IMR-90 (cell line): ENCODE data around the gene SH3BP5. TPM values are rescaled to one million over a fixed set of nuclear protein-coding genes. Genes with fewer than 3 reads are reported as not detected.

ENCODE experiments used
- ATAC-seq: fragments of 200-7000 bp; cut with Tn5 transposase; 2 replicates; pipeline ENCODE4 v1.9.1; 2020; ENCODE audit warnings: low read depth, mild to moderate bottlenecking, moderate library complexity
- BruUV-seq: library from RNA; stranded (reverse); fragments of 400-500 nt; replicated peaks from 2 replicates; lab custom pipeline; 2021; lab: Mats Ljungman, UMichigan
- CTCF ChIA-PET: fragments of 300-600 bp; formaldehyde crosslinking; extraction: SDS; loops from one replicate; lab custom pipeline; 2021; ENCODE audit warnings: antibody characterized with exemption; lab: Yijun Ruan, JAX
- POLR2A ChIA-PET: fragments of 300-600 bp; sonication (Branson Sonifier 250); formaldehyde crosslinking; loops from one replicate; lab custom pipeline; 2022; ENCODE audit warnings: antibody characterized with exemption; ENCODE audit not compliant: unreplicated experiment; lab: Charles Lee
- DNase-seq: peaks from one replicate; pipeline ENCODE4 v3.0.0; 2013
- H2AFZ ChIP-seq: replicated peaks from 2 replicates; pipeline ENCODE3; 2013; ENCODE audit warnings: low read length, mild to moderate bottlenecking; ENCODE audit not compliant: poor library complexity
- H2AK5ac ChIP-seq: 2 replicates; pipeline ENCODE4 v1.6.1; 2013; ENCODE audit warnings: low read depth, low read length, inconsistent platforms
- H2AK9ac ChIP-seq: replicated peaks from 2 replicates; pipeline ENCODE3; 2013; ENCODE audit warnings: mild to moderate bottlenecking, low read depth, low read length, moderate library complexity; ENCODE audit not compliant: poor library complexity
- H2BK120ac ChIP-seq: 2 replicates; pipeline ENCODE4 v1.6.1; 2013; ENCODE audit warnings: low read depth, low read length, inconsistent platforms
- H2BK15ac ChIP-seq: 3 replicates; pipeline ENCODE4 v1.6.1; 2013; ENCODE audit warnings: low read depth, low read length, inconsistent platforms
- H2BK20ac ChIP-seq: 2 replicates; pipeline ENCODE4 v1.6.1; 2013; ENCODE audit warnings: low read depth, mild to moderate bottlenecking, inconsistent platforms, low read length, moderate library complexity
- H2BK5ac ChIP-seq: 2 replicates; pipeline ENCODE4 v1.6.1; 2013; ENCODE audit warnings: mild to moderate bottlenecking, low read depth, low read length, inconsistent platforms; ENCODE audit not compliant: poor library complexity, severe bottlenecking
- H3K14ac ChIP-seq: replicated peaks from 2 replicates; pipeline ENCODE4 v1.6.1; 2013; ENCODE audit warnings: low read depth, low read length, inconsistent platforms
- H3K18ac ChIP-seq: 2 replicates; pipeline ENCODE4 v1.6.1; 2013; ENCODE audit warnings: low read depth, low read length, control low read depth
- H3K23ac ChIP-seq: 2 replicates; pipeline ENCODE4 v1.6.1; 2013; ENCODE audit warnings: low read depth, low read length, inconsistent platforms
- H3K27ac ChIP-seq: 2 replicates; pipeline ENCODE4 v1.5.1; 2013; ENCODE audit warnings: mild to moderate bottlenecking, control low read depth, low read length; ENCODE audit not compliant: insufficient read depth
- H3K27me3 ChIP-seq: 2 replicates; pipeline ENCODE4 v1.6.1; 2013; ENCODE audit warnings: low read length; ENCODE audit not compliant: control insufficient read depth, insufficient read depth
- H3K36me3 ChIP-seq: 2 replicates; pipeline ENCODE4 v1.6.1; 2013; ENCODE audit warnings: low read length, mixed read lengths; ENCODE audit not compliant: control insufficient read depth, insufficient read depth
- H3K4ac ChIP-seq: 2 replicates; pipeline ENCODE4 v1.6.1; 2013; ENCODE audit warnings: low read depth, low read length, inconsistent platforms
- H3K4me1 ChIP-seq: 2 replicates; pipeline ENCODE4 v1.6.1; 2013; ENCODE audit warnings: low read length, mixed read lengths; ENCODE audit not compliant: control insufficient read depth, insufficient read depth
- H3K4me2 ChIP-seq: 2 replicates; pipeline ENCODE4 v1.6.1; 2013; ENCODE audit warnings: low read depth, mild to moderate bottlenecking, control low read depth, low read length, moderate library complexity
- H3K4me3 ChIP-seq: 2 replicates; pipeline ENCODE4 v1.5.1; 2013; ENCODE audit warnings: low read depth, mild to moderate bottlenecking, control low read depth, low read length, moderate library complexity; ENCODE audit not compliant: insufficient read depth
- H3K56ac ChIP-seq: 2 replicates; pipeline ENCODE4 v1.6.1; 2013; ENCODE audit warnings: low read length, inconsistent platforms; ENCODE audit not compliant: insufficient read depth; ENCODE audit errors: extremely low read depth
- H3K79me1 ChIP-seq, 2 experiments: 2 replicates each; pipeline ENCODE4 v1.6.1; 2013; ENCODE audit warnings: low read length in 2 of 2, inconsistent platforms in 1 of 2, low read depth in 1 of 2
- H3K9ac ChIP-seq: 2 replicates; pipeline ENCODE4 v1.6.1; 2013; ENCODE audit warnings: low read depth, low read length, control low read depth
- H3K9me1 ChIP-seq: 2 replicates; pipeline ENCODE4 v1.6.1; 2013; ENCODE audit warnings: low read length, inconsistent platforms; ENCODE audit not compliant: insufficient read depth
- H3K9me3 ChIP-seq: 2 replicates; pipeline ENCODE4 v1.6.1; 2013; ENCODE audit warnings: low read length; ENCODE audit not compliant: control insufficient read depth, insufficient read depth
- H4K20me1 ChIP-seq: 2 replicates; pipeline ENCODE4 v1.6.1; 2013; ENCODE audit warnings: low read length, inconsistent platforms; ENCODE audit not compliant: insufficient read depth
- H4K5ac ChIP-seq: 2 replicates; pipeline ENCODE4 v1.6.1; 2013; ENCODE audit warnings: mild to moderate bottlenecking, low read depth, low read length, control low read depth
- H4K8ac ChIP-seq, 2 experiments: 2 replicates each; pipeline ENCODE4 v1.6.1; 2013; ENCODE audit warnings: low read depth in 2 of 2, low read length in 2 of 2, control low read depth in 1 of 2, inconsistent platforms in 1 of 2
- H4K91ac ChIP-seq: 2 replicates; pipeline ENCODE4 v1.6.1; 2013; ENCODE audit warnings: low read depth, low read length, inconsistent platforms; ENCODE audit not compliant: insufficient read depth
- BHLHE40 ChIP-seq: fragments of 150-350 bp; IDR thresholded peaks from 2 replicates; pipeline ENCODE4 v1.6.1; 2016; ENCODE audit warnings: mild to moderate bottlenecking, low read depth, low read length
- CEBPB ChIP-seq: IDR thresholded peaks from 2 replicates; pipeline ENCODE4 v1.6.1; 2012; ENCODE audit warnings: low read depth, low read length, improper control_type of control experiment
- CHD1 ChIP-seq: IDR thresholded peaks from 2 replicates; pipeline ENCODE4 v1.6.1; 2012; ENCODE audit warnings: low read depth, low read length, improper control_type of control experiment
- CTCF ChIP-seq: conservative IDR thresholded peaks from 2 replicates; pipeline ENCODE4 v1.5.1; 2012; ENCODE audit warnings: mild to moderate bottlenecking, low read depth, low read length, improper control_type of control experiment
- ELK1 ChIP-seq: fragments of 150-350 bp; IDR thresholded peaks from 2 replicates; pipeline ENCODE4 v1.6.1; 2016; ENCODE audit warnings: low read depth, mild to moderate bottlenecking, low read length, moderate library complexity, borderline replicate concordance
- FOS ChIP-seq: fragments of 150-350 bp; IDR thresholded peaks from 2 replicates; pipeline ENCODE4 v1.6.1; 2016; ENCODE audit warnings: low read depth, low read length
- MAFK ChIP-seq: IDR thresholded peaks from 2 replicates; pipeline ENCODE4 v1.6.1; 2012; ENCODE audit warnings: low read depth, low read length, improper control_type of control experiment
- MAZ ChIP-seq: IDR thresholded peaks from 2 replicates; pipeline ENCODE4 v1.6.1; 2012; ENCODE audit warnings: low read depth, mild to moderate bottlenecking, low read length, improper control_type of control experiment, moderate library complexity, borderline replicate concordance
- MXI1 ChIP-seq: IDR thresholded peaks from 2 replicates; pipeline ENCODE4 v1.6.1; 2012; ENCODE audit warnings: low read depth, mild to moderate bottlenecking, low read length, moderate library complexity, borderline replicate concordance
- NFE2L2 ChIP-seq: fragments of 150-350 bp; IDR thresholded peaks from 2 replicates; pipeline ENCODE4 v1.6.1; 2016; ENCODE audit warnings: low read depth, mild to moderate bottlenecking, low read length
- POLR2A ChIP-seq: IDR thresholded peaks from 2 replicates; pipeline ENCODE4 v1.6.1; 2012; ENCODE audit warnings: mild to moderate bottlenecking, low read depth, low read length
- RAD21 ChIP-seq: IDR thresholded peaks from 2 replicates; pipeline ENCODE4 v1.6.1; 2012; ENCODE audit warnings: low read length, improper control_type of control experiment
- RCOR1 ChIP-seq: IDR thresholded peaks from 2 replicates; pipeline ENCODE4 v1.6.1; 2012; ENCODE audit warnings: mild to moderate bottlenecking, low read length, improper control_type of control experiment; ENCODE audit not compliant: insufficient replicate concordance
- RFX5 ChIP-seq: IDR thresholded peaks from 2 replicates; pipeline ENCODE4 v1.8.0; 2012; ENCODE audit warnings: low read depth, mild to moderate bottlenecking, low read length, moderate library complexity
- SMC3 ChIP-seq: fragments of 150-350 bp; IDR thresholded peaks from 2 replicates; pipeline ENCODE4 v1.6.1; 2016; ENCODE audit warnings: low read depth, mild to moderate bottlenecking, antibody characterized with exemption, low read length, moderate library complexity
- USF2 ChIP-seq: fragments of 150-350 bp; IDR thresholded peaks from 2 replicates; pipeline ENCODE4 v1.6.1; 2017; ENCODE audit warnings: mild to moderate bottlenecking, antibody characterized with exemption, low read length, low read depth
- WGBS, 2 experiments: methylation state at CpG; one replicate each; pipeline versions ENCODE4 v1.1.5 to v1.1.7; 2013; ENCODE audit warnings: missing lambda C conversion rate in 2 of 2; ENCODE audit not compliant: insufficient read length in 1 of 2; ENCODE audit errors: extremely low coverage in 2 of 2; 5-methylcytosine and 5-hydroxymethylcytosine counted together
- dilution Hi-C: fragments of 300-500 bp; cut with HindIII; formaldehyde crosslinking; loops from one replicate; pipeline ENCODE4 v1.14.3; 2018; ENCODE audit warnings: low sequenced_read_pairs; ENCODE audit not compliant: unreplicated experiment
- in situ Hi-C: fragments of 300-500 bp; cut with MboI; formaldehyde crosslinking; loops from 3 replicates; pipeline ENCODE4 v1.14.3; 2019; ENCODE audit warnings: low sequenced_read_pairs, inconsistent platforms, mixed read lengths
- intact Hi-C: fragments of 100-400 bp; cut with micrococcal nuclease; formaldehyde crosslinking; loops from 2 replicates; pipeline ENCODE4 v1.10.0; 2022
- polyA plus RNA-seq, 3 experiments: library from polyadenylated mRNA; depleted of rRNA; stranded (reverse); fragments of >200 nt; gene quantifications; 2 replicates each; pipeline ENCODE4 v1.2.3, GENCODE V29; 2012; ENCODE audit warnings: low replicate concordance in 1 of 3
- total RNA-seq: library from RNA; depleted of rRNA; stranded (reverse); fragments of >200 nt; gene quantifications from 2 replicates; pipeline ENCODE4 v1.2.3, GENCODE V29; 2012

Gene SH3BP5
- total and polyA plus RNA-seq, 2 of the 4 experiments (the other 2 are of a cell fraction), result 14.0 to 23.5 TPM

- H3K14ac ChIP-seq, result no peak overlapping the region
- no peak overlapping the region for H3K18ac ChIP-seq
- H4K20me1 ChIP-seq, result no peaks in the 10 kb centered on the region
- no peaks in the 10 kb centered on the region for H3K27me3 ChIP-seq
- no peak overlapping the region for H4K8ac ChIP-seq
- H3K9me3 ChIP-seq, result no peaks in the 10 kb centered on the region
- H2AK5ac ChIP-seq, result no peak overlapping the region
- H3K79me1 ChIP-seq, result 0 out of 4 replicates have a peak, but pooled peaks cover 0 to 2% of the 10 kb centered on the region in 2 experiments
- no peak overlapping the region for H3K4me3 ChIP-seq
- H3K4me2 ChIP-seq, result no peak overlapping the region
- no peak overlapping the region for H3K27ac ChIP-seq
- H2AFZ ChIP-seq, result no peak overlapping the region
- H3K4ac ChIP-seq, result no peak overlapping the region
- no peak overlapping the region for H2AK9ac ChIP-seq
- BruUV-seq, result no TSS peak
- no peak overlapping the region for H4K5ac ChIP-seq
- H3K4me1 ChIP-seq, result no peaks in the 10 kb centered on the region
- H3K56ac ChIP-seq, result no peak overlapping the region
- no peak overlapping the region for H4K91ac ChIP-seq
- H2BK20ac ChIP-seq, result no peak overlapping the region
- ChIA-PET CTCF (no interaction called here), POLR2A (no interaction called here)
- no peak overlapping the region for H2BK15ac ChIP-seq
- H3K23ac ChIP-seq, result no peak overlapping the region
- in situ Hi-C loops (no loop called here), intact Hi-C loops (no loop called here), dilution Hi-C loops (no loop called here)
- TF ChIP-seq CHD1 (no peak), FOS (no peak), USF2 (no peak), MAFK (no peak), RAD21 (no peak), CEBPB (no peak), CTCF (no peak), MXI1 (no peak), ELK1 (no peak), MAZ (no peak), SMC3 (no peak), RFX5 (no peak), NFE2L2 (no peak), POLR2A (no peak), BHLHE40 (no peak), RCOR1 (no peak)
- no peak overlapping the region for H2BK5ac ChIP-seq
- no peak overlapping the region for H2BK120ac ChIP-seq
- H3K9ac ChIP-seq, result no peak overlapping the region
- H3K36me3 ChIP-seq, result peaks cover 23% of the 10 kb centered on the region
- no peak for ATAC-seq
- WGBS, 2 experiments, result 91% methylated on average over 8 of the region's 9 CpGs; no CpG with 5 or more reads in 1 of the 2 experiments
- no peak for DNase-seq
- peaks cover 4% of the 10 kb centered on the region; the same call in 1 of the 2 replicates for H3K9me1 ChIP-seq
Observed at GRCh38 chr3:15262021-15262420, 70.4 kb downstream of the SH3BP5 start.
